Hindlimb muscle (tissue), 1 donor: ENCODE results near the gene WWOX. TPM values are rescaled to one million over a fixed set of nuclear protein-coding genes. Genes with fewer than 3 reads are reported as not detected.

ENCODE experiments used
- DNase-seq: peaks from one replicate; pipeline ENCODE4 v3.0.0-alpha.2; 2013
- polyA plus RNA-seq: library from polyadenylated mRNA; unstranded; fragments of 120-200 nt; gene quantifications from one replicate; pipeline ENCODE4 v1.2.1, GENCODE V29; 2013; ENCODE audit not compliant: insufficient read length

WWOX gene
- polyA plus RNA-seq, 1 donor = 12.9 TPM

DNA sequence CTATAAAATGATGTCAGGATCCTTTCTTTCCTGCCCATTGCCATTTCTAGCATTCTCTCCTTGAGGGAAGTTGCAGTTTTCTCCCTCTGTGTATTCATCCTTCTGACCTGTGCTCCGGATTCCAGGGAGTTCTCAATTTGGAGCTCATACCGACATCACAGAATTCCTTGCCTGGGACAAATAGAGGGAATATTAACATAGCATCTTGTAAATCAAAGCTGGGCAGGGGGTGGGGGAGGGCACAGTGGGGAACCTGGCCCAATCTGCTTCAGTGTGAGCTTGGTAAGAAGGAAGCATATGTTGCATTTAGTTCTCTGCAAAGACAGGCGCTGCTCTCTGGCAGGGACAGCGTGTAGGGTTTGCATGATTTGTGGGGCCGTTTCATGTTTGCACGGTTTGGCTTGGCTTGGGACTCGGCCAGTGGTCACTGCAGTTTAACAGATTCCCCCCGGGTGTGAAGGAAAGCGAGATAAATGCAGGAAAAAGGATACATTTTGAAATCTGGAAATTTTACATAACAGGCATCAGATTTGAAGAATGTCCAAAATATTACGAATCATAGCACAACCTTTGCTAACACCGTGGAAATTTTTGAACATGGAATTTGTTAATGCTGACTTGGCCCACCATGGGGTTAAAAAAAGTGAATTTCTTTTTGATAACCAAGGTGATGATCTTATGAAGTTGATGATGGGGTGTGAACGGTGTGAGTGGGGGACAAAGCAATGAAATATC lies 178.0 kb downstream of the WWOX start:
- DNase-seq = peak; percentile 26

DNA sequence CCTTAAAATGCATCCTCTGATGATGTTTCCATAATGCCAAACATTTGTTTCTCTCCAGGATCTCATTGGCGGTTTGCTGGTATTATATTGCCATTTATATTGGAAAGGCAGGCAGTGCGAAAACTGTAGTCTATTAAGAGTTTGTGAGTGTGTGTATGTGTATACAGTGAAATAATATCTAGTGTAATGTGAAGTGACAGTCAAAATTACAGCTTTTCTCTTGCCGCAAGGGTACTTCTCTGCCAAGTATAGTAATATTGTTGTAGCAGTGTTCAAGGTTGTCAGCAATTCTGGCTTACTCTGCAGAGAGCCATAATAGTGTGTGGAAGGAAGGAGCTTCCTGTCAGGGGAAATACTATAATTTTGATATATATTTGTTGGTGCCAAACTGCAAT lies 178.6 kb downstream of the WWOX start:
- no peak for DNase-seq

GRCh38 chr16:78281115-78281514 lies 181.7 kb downstream of the WWOX start:
- DNase-seq = no peak

- DNase-seq = no peak
These were observed 184.2 kb downstream of the WWOX start for GRCh38 chr16:78283548-78284251.

DNA sequence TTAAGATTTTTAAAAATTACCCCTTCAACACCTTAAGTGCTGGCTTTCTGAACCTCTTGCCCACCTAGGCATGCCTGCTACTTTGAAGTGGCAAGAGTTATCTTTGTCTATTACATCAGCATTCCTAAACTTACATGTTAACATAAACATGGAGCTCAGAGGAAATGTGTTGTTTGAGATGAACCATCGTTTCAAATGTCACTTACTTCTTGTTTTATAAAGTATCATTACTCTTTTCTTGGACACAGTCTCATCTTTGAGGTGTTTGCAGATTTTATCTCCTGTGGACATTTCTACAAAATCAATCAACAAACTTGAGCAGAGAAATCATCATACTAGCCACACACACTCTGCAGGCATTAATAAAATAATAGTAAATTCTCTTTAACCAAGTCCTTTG lies 184.9 kb downstream of the WWOX start:
- no peak for DNase-seq

DNA sequence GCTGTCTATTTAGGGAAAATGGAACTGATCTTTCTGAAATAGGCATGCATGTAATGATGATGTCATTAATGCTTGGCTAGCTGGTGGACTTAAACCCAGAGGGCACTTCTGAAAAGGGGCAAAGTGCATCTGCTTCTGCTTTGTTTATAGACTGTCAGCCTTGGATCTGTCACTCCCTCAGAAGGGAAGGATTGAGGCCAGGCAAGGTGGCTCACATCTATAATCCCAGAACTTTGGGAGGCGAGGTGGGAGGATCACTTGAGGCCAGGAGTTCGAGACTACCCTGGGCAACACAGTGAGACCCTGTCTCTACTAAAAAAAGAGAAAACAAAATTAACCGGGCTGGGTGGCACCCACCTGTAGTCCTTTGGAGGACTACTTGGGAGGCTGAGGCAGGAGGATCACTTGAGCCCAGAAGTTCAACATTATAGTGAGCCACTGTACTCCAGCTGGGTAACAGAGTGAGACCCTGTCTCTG lies 185.5 kb downstream of the WWOX start:
- no peak for DNase-seq

- DNase-seq = no peak
These were observed 186.0 kb downstream of the WWOX start for GRCh38 chr16:78285437-78285922.

GRCh38 chr16:78286065-78286464 lies 186.6 kb downstream of the WWOX start:
- DNase-seq = no peak

GRCh38 chr16:78288888-78289287 lies 189.4 kb downstream of the WWOX start:
- no peak for DNase-seq

- DNase-seq = no peak
These were observed 189.9 kb downstream of the WWOX start for GRCh38 chr16:78289373-78289772.

- DNase-seq = no peak
These were observed 190.4 kb downstream of the WWOX start for GRCh38 chr16:78289844-78290277.

DNA sequence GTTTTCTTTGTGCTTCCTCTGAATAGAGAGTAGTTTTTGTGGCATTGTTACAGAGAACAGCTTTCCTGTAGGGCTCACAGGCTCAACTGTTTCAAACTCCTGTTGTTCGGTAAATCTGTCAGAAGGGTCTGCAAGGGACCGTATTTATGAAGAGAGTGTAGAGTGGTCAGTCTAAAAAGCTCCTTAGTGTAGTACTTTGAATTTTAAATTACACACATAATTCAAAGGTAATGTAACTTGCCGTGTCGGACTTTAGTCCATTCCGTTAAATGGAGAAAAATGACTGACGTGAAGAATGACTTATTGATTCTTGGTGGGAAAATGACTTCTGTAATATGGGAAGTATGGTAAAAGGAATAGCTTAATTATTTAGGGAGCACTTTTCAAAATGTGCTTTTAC lies 190.9 kb downstream of the WWOX start:
- DNase-seq = no peak

DNA sequence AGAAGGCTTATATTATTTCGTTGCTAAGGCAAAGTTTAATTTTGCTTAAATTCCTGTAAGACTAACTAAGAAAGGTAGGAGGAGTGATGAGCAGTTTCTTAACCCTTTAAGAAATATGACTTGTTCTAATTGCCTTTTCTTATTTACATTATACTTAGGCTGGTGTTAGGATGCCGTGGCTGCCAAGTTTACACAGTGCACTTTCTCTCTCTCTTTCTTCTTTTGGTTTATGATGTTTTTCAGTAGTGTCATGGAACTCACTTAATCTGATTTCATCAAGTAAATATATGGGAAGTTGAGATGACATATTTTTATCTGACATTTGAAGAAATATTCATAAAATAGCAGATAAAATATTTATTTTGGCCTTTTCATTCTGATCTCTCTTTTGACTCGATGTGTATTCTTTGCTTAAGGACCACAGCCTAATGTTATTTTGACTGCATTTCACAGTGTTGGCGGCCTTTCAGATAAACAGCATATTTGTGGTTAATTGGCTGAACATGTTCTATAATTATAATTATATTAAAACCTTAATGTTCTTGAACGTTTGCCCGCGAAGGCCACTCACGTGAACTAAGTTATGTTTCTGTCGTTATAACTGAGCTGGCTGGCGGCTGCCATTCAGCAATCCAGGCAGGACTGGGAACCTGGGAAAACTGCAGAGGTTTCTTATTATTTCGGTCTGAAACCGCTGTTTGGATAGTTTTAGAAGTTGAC lies 191.6 kb downstream of the WWOX start:
- DNase-seq = no peak

GRCh38 chr16:78291604-78292003 lies 192.2 kb downstream of the WWOX start:
- no peak for DNase-seq

DNA sequence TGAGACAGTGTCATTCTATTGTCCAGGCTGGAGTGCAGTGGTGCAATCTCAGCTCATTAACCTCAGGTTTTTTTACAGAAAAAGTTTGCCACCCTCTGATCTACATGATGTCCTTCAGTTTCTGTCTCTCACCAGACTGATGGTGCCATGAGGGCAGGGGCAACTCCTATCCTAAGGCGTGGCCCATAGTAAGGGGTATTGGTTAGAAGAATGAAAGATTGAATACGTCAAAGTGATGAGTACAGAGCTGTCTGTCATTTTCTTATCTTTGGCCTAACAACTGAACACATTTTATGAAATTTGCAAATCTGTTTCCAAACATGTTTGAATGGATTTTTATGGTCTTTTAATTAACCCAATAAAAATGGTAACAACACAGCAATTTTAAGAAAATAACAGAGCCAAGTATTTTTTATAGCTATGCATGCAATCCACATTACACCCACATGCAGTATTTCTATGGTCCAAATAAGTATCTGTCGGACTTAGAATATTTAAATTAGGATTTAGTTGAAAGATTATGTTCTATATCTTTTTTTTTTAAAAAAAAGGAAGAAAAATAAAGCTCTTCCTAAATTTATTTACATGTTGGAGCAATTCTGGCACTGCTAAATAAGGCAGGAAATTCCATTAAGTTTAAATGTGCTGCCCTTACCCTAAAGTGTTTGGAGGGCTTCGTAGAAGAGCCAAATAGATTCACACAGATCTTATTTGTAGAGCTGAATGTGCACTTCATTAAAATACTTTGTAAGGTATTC lies 192.8 kb downstream of the WWOX start:
- DNase-seq = no peak

DNA sequence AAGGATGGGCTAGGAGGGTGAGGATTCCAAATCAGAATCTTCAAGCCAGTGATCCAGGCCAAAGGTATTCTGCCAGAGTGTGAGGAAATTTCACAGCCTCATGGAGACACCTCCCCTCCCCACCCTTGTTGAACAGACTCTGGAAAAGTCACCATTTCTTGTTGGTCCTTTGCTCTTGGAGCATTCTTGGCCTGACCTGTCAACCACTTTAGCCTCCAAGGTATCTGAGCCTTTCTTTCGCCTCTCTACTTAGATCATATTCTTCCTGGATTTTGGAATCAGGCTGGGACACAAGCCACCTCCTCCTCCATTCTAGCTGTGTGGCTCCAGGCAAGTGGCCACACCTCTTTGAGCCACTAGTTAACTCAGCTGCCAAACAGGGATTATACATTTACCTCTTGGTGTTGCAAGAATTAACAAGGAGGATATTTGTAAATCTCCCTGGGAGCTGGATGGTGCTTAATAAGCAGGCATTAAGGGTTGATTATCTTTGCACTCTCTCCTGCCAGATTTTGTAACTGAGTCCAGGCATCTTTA lies 193.5 kb downstream of the WWOX start:
- DNase-seq = no peak

DNA sequence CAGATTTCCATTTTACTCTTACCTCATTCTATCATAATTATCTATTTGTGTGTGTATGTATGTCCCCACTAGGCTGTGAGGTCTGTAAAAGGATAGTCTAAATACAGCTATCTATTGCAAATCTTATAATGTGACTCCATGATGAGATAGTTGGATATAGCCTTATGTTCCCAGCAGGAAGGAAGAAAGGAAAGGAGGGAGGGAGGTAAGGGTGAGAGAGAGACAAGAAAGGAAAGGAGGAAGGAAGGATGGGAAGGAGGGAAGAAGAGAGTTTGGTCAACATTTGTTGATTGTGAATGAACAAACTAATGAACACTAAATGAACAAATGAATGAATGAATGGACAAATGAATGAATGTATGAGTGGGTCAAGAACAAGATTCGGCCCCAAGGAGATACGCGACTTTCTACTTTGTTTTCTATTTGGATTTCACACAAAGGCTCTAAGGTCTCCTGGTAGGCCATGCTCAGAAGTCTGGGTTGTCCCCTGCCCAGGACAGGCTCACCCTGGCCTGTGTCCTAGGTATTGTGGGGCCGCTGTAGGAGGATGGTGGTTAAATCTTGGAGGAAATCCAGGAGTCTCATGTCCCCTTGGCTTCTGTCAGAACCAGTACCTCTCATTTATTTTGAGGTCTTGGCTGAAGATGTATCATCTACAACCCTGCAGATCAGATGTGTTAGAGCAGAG lies 195.2 kb downstream of the WWOX start:
- no peak for DNase-seq

GRCh38 chr16:78297066-78297666 lies 197.7 kb downstream of the WWOX start:
- DNase-seq = no peak

GRCh38 chr16:78298986-78299385 lies 199.5 kb downstream of the WWOX start:
- DNase-seq = no peak

DNA sequence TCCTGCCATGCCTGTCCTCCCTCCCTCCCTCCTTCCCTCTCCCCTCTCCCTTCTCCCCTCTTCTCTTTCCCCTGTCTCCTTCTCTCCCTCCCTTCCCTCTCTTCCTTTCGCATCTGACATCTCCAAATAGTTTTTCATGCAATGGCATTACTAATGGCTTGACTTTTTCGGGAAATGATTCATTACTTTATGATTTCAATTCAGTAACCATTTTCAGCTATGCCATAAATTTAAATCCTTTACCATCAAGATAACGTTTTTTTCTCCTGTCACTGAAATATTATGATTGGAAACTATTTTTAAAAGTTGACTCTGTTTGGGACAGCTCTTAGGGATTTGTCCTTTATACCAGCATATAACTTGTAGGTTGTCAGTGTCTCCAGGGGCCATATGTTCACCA lies 201.0 kb downstream of the WWOX start:
- DNase-seq = no peak

GRCh38 chr16:78303946-78304345 lies 204.5 kb downstream of the WWOX start:
- peak; percentile 41 for DNase-seq
